GM21737 (cell line): ENCODE data around the gene TFB2M.
"Not testable (repeated sequence)": the region's sequence is repeated elsewhere in the genome, so short reads cannot be mapped to it uniquely, and the experiment has no call there.

Experiments used
- ATAC-seq: cut with Tn5 transposase; IDR thresholded peaks from one replicate; pipeline ENCODE4 v1.9.1; 2021; ENCODE audit warnings: mild to moderate bottlenecking, moderate library complexity; ENCODE audit not compliant: unreplicated experiment

The TFB2M gene

GRCh38 chr1:246566128-246566812, at the start of gene TFB2M, which contains the start of gene CNST:
Gene TFB2M, minus strand, starts transcription at chr1:246566261. Its CDS starts 123 bp downstream, at chr1:246566138.
Gene CNST, plus strand, starts transcription at chr1:246566456. Its CDS starts 25,107 bp downstream, at chr1:246591563.
- ATAC-seq: peak; percentile 94

GRCh38 chr1:246613096-246613758, 47.2 kb upstream of the TFB2M start:
- no peak for ATAC-seq

DNA sequence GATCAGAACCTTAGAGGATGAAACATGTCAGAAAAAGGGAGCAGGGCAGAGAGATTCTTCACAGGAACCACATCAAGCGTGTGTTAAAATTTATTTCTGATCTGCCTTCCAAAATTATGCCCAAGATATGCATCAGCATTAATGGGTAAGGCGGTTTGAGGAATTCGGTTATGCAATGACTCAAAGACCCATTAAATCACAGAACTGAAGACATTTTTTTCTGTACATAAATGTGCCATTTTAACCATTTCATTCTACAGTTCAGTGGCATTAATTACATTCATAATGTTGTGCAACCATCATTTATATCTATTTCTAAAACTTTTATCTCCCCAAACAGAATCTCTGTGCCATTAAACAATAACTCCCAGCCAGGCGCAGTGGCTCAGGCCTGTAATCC, 43.6 kb upstream of the TFB2M start:
- ATAC-seq: no peak

DNA sequence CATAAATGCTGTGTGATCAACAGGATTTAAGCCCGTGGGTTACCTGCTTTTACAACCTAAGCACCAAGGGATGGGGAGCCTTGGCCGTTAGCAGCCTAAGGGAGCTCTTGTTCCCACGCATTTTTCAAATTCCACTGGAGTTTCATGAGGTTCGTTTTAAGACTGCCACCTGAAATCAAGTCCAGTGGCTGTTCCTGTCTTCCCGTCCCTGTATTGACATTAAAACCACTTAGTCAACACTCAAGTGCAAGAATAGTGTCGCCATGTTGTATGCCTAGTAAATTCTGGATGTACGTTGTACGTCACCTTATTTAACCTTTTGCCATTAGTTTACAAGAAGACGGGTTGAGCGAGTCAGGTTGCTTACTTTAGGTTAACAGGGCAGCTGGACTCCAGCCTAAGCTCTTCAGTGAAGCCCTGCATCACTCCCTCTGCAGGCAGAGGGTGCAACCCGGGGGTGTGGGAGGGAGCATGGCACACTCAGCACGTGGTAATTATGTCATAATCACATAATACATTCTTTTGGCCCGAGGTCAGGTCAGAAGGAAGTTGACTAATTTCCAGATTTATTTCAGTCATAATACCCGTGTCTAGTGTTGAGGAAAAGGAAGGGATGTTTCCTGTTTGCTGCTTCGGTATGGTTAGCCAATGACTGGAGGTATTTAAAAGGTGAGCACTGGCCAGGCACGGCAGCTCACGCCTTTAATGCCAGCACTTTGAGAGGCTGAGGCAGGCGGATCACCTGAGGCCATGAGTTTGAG, 42.7 kb upstream of the TFB2M start:
- peak; percentile 72 for ATAC-seq

- no peak for ATAC-seq
Measured at GRCh38 chr1:246607462-246607861, 41.4 kb upstream of the TFB2M start.

- not testable (repeated sequence) for ATAC-seq
Measured at GRCh38 chr1:246605231-246605630, 39.2 kb upstream of the TFB2M start.

- ATAC-seq: no peak
Measured at GRCh38 chr1:246602194-246602593, 36.1 kb upstream of the TFB2M start.

- no peak for ATAC-seq
Measured at GRCh38 chr1:246600579-246600978, 34.5 kb upstream of the TFB2M start.

GRCh38 chr1:246599315-246599714, 33.3 kb upstream of the TFB2M start:
- ATAC-seq: no peak

GRCh38 chr1:246597971-246598370, 31.9 kb upstream of the TFB2M start:
- ATAC-seq: no peak

- ATAC-seq: no peak
Measured at GRCh38 chr1:246597340-246597739, 31.3 kb upstream of the TFB2M start.

GRCh38 chr1:246595146-246595545, 29.1 kb upstream of the TFB2M start:
- ATAC-seq: no peak

GRCh38 chr1:246592695-246593094, 26.6 kb upstream of the TFB2M start:
- no peak for ATAC-seq

DNA sequence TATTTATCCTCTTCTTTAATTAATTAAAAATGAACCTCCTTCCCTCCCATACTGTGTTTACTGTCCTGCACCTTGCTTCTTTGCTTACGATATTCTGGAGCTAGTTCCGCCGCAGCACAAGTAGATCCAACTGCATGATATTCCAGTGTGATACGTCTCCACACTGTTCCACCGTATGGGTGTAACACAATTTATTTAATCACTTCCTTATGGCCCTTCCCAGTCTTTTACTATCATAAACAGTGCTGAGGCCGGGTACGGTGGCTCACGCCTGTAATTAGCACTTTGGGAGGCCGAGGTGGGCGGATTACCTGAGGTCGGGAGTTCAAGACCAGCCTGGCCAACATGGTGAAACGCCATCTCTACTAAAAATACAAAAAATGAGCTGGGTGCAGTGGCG, 25.9 kb upstream of the TFB2M start:
- ATAC-seq: no peak

DNA sequence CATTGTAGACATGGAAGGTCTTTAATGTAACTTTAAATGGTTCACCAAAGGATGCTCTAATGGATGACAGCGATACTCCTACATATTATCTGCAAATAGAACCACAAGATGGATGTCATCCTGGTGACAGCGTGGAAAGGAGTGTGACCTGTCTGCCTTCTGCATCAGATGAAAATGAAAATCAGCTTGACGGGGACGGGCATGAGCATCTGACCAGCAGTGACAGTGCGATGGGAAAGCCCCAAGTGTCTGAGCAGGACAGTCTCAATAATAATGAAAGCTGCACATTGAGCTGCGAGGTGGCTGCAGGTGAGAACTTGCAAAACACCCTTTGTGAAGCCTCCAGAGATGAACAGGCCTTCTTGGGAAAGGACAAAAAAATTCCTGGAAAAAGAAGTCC, 25.4 kb upstream of the TFB2M start:
- ATAC-seq: peak; percentile 93

GRCh38 chr1:246591047-246591446, 25.0 kb upstream of the TFB2M start:
- ATAC-seq: peak; percentile 50

DNA sequence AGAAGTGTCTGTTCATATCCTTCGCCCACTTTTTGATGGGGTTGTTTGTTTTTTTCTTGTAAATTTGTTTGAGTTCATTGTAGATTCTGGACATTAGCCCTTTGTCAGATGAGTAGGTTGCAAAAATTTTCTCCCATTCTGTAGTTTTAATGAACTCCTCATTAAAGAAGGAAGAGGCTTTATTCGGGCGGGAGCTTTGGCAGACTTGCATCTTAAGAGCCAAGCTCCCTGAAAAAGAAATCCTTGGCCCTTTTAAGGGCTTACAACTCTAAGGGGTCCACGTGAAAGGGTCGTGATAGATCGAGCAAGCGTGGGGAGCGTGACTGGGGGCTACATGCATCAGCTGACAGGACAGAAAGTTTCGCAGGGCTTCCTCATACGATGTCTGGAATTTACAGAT, 23.9 kb upstream of the TFB2M start:
- not testable (repeated sequence) for ATAC-seq

GRCh38 chr1:246588159-246588721, 22.2 kb upstream of the TFB2M start:
- no peak for ATAC-seq

DNA sequence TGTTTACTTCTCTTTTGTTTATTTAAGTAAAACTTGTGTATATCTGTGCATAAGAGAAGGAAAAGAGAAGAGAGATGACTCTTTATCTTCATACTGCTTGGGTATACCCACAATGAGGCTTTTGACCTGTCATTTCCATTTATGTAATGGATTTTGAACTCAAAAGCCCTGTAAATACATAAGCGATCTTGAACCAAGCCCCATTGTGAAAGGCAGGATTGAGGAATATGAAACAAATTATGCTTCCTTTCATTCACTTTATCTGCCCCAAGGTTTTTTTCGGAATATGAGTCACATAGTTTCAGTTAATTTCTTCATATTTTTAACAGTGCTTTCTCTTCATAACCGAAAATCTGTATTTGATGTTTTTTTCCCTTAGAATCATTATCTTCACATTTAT, 21.5 kb upstream of the TFB2M start:
- no peak for ATAC-seq

DNA sequence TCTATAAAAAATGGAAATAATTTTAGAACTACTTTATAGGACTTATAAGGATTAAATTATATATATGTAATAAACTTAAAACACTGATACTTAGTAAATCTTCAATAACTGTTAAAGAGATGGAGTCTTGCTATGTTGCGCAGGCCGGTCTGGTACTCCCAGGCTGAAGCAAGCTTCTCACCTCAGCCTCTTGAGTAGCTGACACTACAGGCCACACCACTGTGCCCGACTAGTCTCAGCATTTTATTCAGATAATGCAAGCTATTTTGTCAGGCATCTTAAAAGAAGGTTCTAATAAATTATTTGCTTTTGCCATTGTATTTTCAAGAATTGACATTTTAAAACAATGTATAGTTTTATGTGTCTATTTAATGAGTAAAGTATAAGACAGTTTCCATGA, 21.0 kb upstream of the TFB2M start:
- ATAC-seq: no peak

DNA sequence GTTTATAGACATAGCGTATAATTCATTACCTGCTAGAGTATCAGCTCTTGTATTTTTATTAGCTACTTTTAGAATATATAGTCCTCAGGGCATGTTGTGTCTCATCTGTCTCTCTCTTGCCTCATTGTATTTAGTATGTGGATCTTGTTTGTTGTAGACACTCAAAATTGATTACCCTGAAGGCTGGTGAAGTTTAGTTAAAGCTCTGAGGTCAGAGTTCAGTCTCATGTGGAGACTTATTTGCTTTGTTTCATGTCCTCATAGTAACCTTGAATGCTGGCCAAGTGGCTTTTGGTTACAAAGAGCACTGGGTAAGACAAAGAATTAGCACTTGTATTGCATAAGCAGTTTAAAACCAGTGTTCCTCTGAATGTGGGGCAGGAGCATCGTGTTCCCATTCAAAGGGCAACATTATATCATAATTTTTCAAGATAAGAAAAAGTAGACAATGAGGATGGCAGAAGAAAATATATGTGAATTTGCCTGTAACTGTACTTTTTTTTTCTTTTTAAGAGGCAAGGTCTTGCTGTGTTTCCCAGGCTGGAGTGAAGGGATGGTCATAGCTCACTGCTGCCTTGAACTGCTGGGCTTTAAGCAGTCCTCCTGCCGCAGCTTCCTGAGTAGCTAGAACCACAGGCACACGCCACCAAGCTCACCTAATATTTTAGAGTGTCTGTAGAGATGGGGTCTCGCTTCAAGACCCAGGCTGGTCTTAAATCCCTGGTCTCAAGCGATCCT, 17.6 kb upstream of the TFB2M start:
- ATAC-seq: no peak
